Esophagus muscularis mucosa (tissue), 4 donors: Measurements from ENCODE around the gene BBX. TPM values are rescaled to one million over a fixed set of nuclear protein-coding genes. Genes with fewer than 3 reads are reported as not detected.
"Not testable (repeated sequence)": the region's sequence is repeated elsewhere in the genome, so short reads cannot be mapped to it uniquely, and the experiment has no call there.

Experiments used
- DNase-seq: peaks from one replicate; pipeline ENCODE4 v3.0.0-alpha.2; 2017; ENCODE audit errors: extremely low spot score
- H3K27ac ChIP-seq, 4 donors: fragments of 200-600 bp; sonication (generic); replicated peaks in 1 of 4; 1 replicate in 3 of 4; 2 replicates in 1 of 4; pipeline ENCODE4 v1.5.1; 2016 to 2019; ENCODE audit warnings: mild to moderate bottlenecking in 1 of 4
- H3K27me3 ChIP-seq, 4 donors: fragments of 200-600 bp; sonication (generic); one replicate each; pipeline versions ENCODE4 v1.5.1 to v1.6.0; 2016 to 2019
- H3K36me3 ChIP-seq, 4 donors: fragments of 200-600 bp; sonication (generic); one replicate each; pipeline ENCODE4 v1.5.1; 2016 to 2019
- H3K4me1 ChIP-seq, 4 donors: fragments of 200-600 bp; sonication (generic); one replicate each; pipeline ENCODE4 v1.5.1; 2016 to 2019
- H3K4me3 ChIP-seq, 4 donors: fragments of 200-600 bp; sonication (generic); 1 replicate in 2 of 4; 2 replicates in 2 of 4; pipeline ENCODE4 v1.5.1; 2016 to 2019; ENCODE audit warnings: mild to moderate bottlenecking in 4 of 4, moderate library complexity in 1 of 4
- H3K9me3 ChIP-seq, 4 donors: fragments of 200-600 bp; sonication (generic); 1 replicate in 3 of 4; 2 replicates in 1 of 4; pipeline ENCODE4 v1.5.1; 2016 to 2019
- EP300 ChIP-seq: sonication (generic); formaldehyde crosslinking; IDR thresholded peaks from one replicate; pipeline ENCODE4 v1.6.1; 2017; ENCODE audit warnings: antibody characterized with exemption
- POLR2A ChIP-seq: fragments of 450-650 bp; IDR thresholded peaks from one replicate; pipeline ENCODE4 v1.6.1; 2017; ENCODE audit warnings: antibody characterized with exemption, moderate library complexity, mild to moderate bottlenecking, low read depth
- POLR2AphosphoS5 ChIP-seq, 2 donors: sonication (generic); formaldehyde crosslinking; IDR thresholded peaks; one replicate each; pipeline ENCODE4 v1.6.1; 2017; ENCODE audit warnings: antibody characterized with exemption in 2 of 2
- WGBS: methylation state at CpG from one replicate; pipeline ENCODE4 v1.1.5; 2018; 5-methylcytosine and 5-hydroxymethylcytosine counted together
- intact Hi-C: fragments of 100-400 bp; cut with DNase I; formaldehyde crosslinking; loops from one replicate; pipeline ENCODE4 v1.15.1; 2023
- total RNA-seq, 4 donors: library from RNA; depleted of rRNA; stranded (reverse); fragments of >200 nt; gene quantifications; one replicate each; pipeline versions ENCODE4 v1.1.0 to v1.2.1, GENCODE V29; 2016
- TF ChIP-seq, protein P1 (sequence below), 3 experiments: fragments of 200-600 bp in 2 of 3; fragments of 450-650 bp in 1 of 3; sonication (generic) in 2 of 3; IDR thresholded peaks; one replicate each; pipeline ENCODE4 v1.5.1; 2017 to 2019; ENCODE audit warnings: antibody characterized with exemption in 3 of 3, mild to moderate bottlenecking in 2 of 3, moderate library complexity in 1 of 3

Gene BBX
- total RNA-seq, 4 donors from 2014 or later = 49.2 to 78.9 (median 77.9) TPM

GRCh38 chr3:107560166-107560565 is 37.4 kb downstream of the BBX start:
- no peaks in the 10 kb centered on the region for H3K27me3 ChIP-seq
- no peak overlapping the region for H3K4me3 ChIP-seq
- DNase-seq = no peak
- WGBS = 74% methylated on average over 1 of the region's 1 CpG
- H3K27ac ChIP-seq = no peak overlapping the region
- intact Hi-C loops = no loop called here
- no peaks in the 10 kb centered on the region for H3K36me3 ChIP-seq
- TF ChIP-seq EP300 (no peak), POLR2AphosphoS5 (IDR thresholded peaks at IDR 0.05) (no peak)
- TF ChIP-seq, protein P1, sequence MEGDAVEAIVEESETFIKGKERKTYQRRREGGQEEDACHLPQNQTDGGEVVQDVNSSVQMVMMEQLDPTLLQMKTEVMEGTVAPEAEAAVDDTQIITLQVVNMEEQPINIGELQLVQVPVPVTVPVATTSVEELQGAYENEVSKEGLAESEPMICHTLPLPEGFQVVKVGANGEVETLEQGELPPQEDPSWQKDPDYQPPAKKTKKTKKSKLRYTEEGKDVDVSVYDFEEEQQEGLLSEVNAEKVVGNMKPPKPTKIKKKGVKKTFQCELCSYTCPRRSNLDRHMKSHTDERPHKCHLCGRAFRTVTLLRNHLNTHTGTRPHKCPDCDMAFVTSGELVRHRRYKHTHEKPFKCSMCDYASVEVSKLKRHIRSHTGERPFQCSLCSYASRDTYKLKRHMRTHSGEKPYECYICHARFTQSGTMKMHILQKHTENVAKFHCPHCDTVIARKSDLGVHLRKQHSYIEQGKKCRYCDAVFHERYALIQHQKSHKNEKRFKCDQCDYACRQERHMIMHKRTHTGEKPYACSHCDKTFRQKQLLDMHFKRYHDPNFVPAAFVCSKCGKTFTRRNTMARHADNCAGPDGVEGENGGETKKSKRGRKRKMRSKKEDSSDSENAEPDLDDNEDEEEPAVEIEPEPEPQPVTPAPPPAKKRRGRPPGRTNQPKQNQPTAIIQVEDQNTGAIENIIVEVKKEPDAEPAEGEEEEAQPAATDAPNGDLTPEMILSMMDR (IDR thresholded peaks at IDR 0.05) = no peak
- no peaks in the 10 kb centered on the region for H3K9me3 ChIP-seq
- H3K4me1 ChIP-seq = peaks cover 0 to 27% (median 14%) of the 10 kb centered on the region in 4 donors

- no peak for TF ChIP-seq POLR2AphosphoS5 (IDR thresholded peaks at IDR 0.05)
- no peak for TF ChIP-seq POLR2A
- TF ChIP-seq, protein P1 (IDR thresholded peaks at IDR 0.05) = no peak
- TF ChIP-seq EP300 = no peak
- 76% methylated on average over 6 of the region's 6 CpGs for WGBS
Observed at GRCh38 chr3:107561980-107562379, 39.2 kb downstream of the BBX start.

GRCh38 chr3:107562969-107563529 is 40.3 kb downstream of the BBX start:
- Histone ChIP-seq H3K4me3 (no peak overlapping the region), H3K36me3 (no peaks in the 10 kb centered on the region), H3K9me3 (no peaks in the 10 kb centered on the region), H3K27ac (no peak overlapping the region), H3K4me1 (peaks cover 0 to 19% (median 9%) of the 10 kb centered on the region in 4 donors), H3K27me3 (no peaks in the 10 kb centered on the region)
- no peak for TF ChIP-seq POLR2A
- no peak for TF ChIP-seq POLR2AphosphoS5 (IDR thresholded peaks at IDR 0.05)
- TF ChIP-seq, protein P1 (IDR thresholded peaks at IDR 0.05) = no peak
- no peak for TF ChIP-seq EP300
- no peak for DNase-seq
- WGBS = 88% methylated on average over 3 of the region's 3 CpGs
- intact Hi-C loops = no loop called here

More at GRCh38 chr3:107561980-107562379, 39.2 kb downstream of the BBX start:
- intact Hi-C loops = no loop called here
- no peaks in the 10 kb centered on the region for H3K9me3 ChIP-seq
- H3K27ac ChIP-seq = no peak overlapping the region
- H3K36me3 ChIP-seq = no peaks in the 10 kb centered on the region
- no peak for DNase-seq
- H3K4me3 ChIP-seq = no peak overlapping the region
- H3K27me3 ChIP-seq = no peaks in the 10 kb centered on the region
- H3K4me1 ChIP-seq = peaks cover 0 to 27% (median 14%) of the 10 kb centered on the region in 4 donors

- 94% methylated on average over 7 of the region's 7 CpGs for WGBS
- H3K4me1 ChIP-seq, intact Hi-C loops, H3K27ac ChIP-seq, H3K9me3 ChIP-seq, H3K36me3 ChIP-seq, H3K4me3 ChIP-seq, DNase-seq, H3K27me3 ChIP-seq: not testable (repeated sequence)
Observed at GRCh38 chr3:107565244-107565643, 42.5 kb downstream of the BBX start.

DNA sequence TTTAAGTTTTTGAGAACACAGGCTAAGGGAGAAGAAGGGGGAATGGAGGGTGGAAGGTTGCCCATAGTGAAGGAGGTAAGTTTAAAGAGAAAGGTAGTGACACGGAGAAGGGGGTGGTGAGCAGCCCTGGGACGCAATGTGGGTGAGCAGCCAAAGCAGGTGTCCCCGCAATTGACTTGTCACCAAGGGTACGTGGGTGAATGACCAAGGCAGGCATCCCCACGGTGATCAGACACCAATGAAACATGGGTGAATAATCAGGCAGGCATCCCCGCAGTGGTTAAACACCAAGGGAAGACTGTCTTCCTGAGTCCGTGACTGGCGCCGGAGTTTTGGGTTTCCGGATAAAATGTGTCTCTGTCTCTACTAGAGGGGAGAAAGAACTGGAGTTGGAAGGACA is 48.3 kb downstream of the BBX start:
- H3K27ac ChIP-seq, DNase-seq, H3K4me3 ChIP-seq, H3K27me3 ChIP-seq, H3K9me3 ChIP-seq, H3K36me3 ChIP-seq: not testable (repeated sequence)
- intact Hi-C loops = loop anchor here (5.0 kb wide), 2 partner anchors 86 to 171 kb away; no protein-coding TSS in a partner anchor
- peaks cover 0 to 12% (median 7%) of the 10 kb centered on the region in 4 donors for H3K4me1 ChIP-seq
- 94% methylated on average over 10 of the region's 10 CpGs for WGBS

DNA sequence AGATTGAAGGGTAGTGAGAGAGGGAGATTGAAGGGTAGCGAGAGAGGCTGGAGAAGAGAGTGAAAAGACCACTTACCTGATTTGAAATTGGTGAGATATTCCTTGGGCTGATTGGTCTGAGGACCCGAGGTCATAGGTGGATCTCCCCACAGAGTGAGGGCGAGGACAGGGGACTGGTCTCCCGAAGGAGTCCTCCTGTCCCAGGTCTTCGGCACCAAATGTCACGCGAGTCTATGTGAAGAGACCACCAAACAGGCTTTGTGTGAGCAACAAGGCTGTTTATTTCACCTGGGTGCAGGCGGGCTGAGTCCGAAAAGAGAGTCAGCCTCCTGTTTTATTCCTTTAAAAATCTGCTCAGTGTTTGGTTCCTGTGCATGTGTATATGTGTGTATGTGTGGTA is 48.7 kb downstream of the BBX start:
- not testable (repeated sequence) for H3K4me3 ChIP-seq, H3K27ac ChIP-seq, H3K36me3 ChIP-seq, H3K9me3 ChIP-seq, DNase-seq, H3K27me3 ChIP-seq
- WGBS = 90% methylated on average over 9 of the region's 9 CpGs
- intact Hi-C loops = loop anchor here (5.0 kb wide), 2 partner anchors 86 to 171 kb away; no protein-coding TSS in a partner anchor
- H3K4me1 ChIP-seq = peaks cover 0 to 12% (median 7%) of the 10 kb centered on the region in 4 donors
